Epithelial cell of proximal tubule (primary cell): ENCODE data around the gene LRRC56. TPM values are rescaled to one million over a fixed set of nuclear protein-coding genes. Genes with fewer than 3 reads are reported as not detected.
A peak's percentile ranks its signal among the peaks of the same experiment; 100 is the strongest.
"Not testable (repeated sequence)": the region's sequence is repeated elsewhere in the genome, so short reads cannot be mapped to it uniquely, and the experiment has no call there.

ENCODE experiments used
- DNase-seq: peaks from one replicate; pipeline ENCODE4 v3.0.0-alpha.2; 2011; ENCODE audit warnings: low read depth
- H3K4me3 ChIP-seq: 2 replicates; pipeline ENCODE4 v1.5.1; 2011; ENCODE audit warnings: low read depth, mild to moderate bottlenecking, low read length
- CTCF ChIP-seq: conservative IDR thresholded peaks from 2 replicates; pipeline ENCODE4 v1.5.1; 2012; ENCODE audit warnings: low read depth, mild to moderate bottlenecking, low read length
- total RNA-seq: library from RNA; depleted of rRNA; stranded (reverse); fragments of >200 nt; gene quantifications from 2 replicates; pipeline ENCODE4 v1.2.3, GENCODE V29; 2015

The LRRC56 gene
- total RNA-seq, 1 donor from 2014 or later: 1.6 TPM

DNA sequence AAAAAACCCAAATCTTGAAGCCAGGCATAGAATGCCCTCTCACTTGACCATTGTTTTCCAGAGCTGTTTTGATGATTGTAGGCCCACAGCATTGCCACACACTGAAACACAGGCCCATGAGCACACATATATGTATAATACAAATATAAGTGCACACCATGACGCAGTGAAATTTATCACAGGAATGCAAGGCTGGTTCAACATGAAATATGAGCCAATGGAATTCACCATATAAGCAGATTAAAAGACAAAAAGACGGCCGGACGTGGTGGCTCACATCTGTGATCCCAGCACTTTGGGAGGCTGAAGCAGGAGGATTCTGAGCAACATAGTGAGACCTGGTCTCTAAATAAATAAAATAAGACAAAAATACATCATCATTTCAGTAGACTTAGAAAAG is 20.9 kb upstream of the LRRC56 start:
- H3K4me3 ChIP-seq: no peak overlapping the region
- TF ChIP-seq CTCF: no peak

GRCh38 chr11:516918-517685 is 20.2 kb upstream of the LRRC56 start:
- not testable (repeated sequence) for H3K4me3 ChIP-seq, DNase-seq

More for the DNA sequence above, 20.9 kb upstream of the LRRC56 start:
- DNase-seq: no peak

DNA sequence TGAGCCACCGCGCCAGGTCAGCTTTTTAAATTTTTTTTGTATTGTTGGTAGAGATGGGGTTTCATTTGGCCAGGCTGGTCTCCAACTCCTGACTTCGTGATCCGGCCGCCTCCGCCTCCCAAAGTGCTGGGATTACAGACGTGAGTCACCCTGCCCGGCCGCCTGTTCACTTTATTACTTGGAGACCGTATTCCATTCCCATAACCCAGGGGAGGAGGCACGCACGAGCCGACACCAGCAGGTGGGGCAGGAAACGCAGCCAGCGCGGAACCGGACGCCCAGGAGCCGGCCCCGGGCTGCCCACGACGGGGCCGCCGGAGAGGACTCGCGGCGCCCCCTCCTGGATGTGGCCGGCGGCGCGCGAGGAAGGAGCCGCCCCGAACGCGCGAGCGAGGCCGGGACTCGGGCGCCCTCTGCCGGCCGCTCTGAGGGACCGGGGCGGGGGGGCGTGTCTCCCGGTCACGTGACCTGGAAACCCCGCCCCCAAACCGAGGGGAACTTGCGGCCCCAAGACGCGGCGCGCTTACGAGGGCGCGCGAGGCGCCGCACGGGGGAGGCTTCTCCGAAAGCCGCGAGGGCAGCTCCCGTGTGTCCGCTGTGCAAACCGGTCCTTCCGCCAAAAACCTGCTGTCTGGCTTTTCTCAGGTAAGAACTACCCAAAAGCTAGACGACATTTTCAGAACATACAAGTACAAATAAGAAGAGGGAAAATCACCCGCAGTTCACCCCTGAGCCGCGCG is 18.7 kb upstream of the LRRC56 start:
- TF ChIP-seq CTCF: peak; percentile 77
- DNase-seq: peak; percentile 72
- H3K4me3 ChIP-seq: peak overlapping the region; percentile 36

- TF ChIP-seq CTCF: peak; percentile 5
- no peak overlapping the region for H3K4me3 ChIP-seq
- DNase-seq: no peak
Measured at GRCh38 chr11:520428-521176, 16.7 kb upstream of the LRRC56 start.

DNA sequence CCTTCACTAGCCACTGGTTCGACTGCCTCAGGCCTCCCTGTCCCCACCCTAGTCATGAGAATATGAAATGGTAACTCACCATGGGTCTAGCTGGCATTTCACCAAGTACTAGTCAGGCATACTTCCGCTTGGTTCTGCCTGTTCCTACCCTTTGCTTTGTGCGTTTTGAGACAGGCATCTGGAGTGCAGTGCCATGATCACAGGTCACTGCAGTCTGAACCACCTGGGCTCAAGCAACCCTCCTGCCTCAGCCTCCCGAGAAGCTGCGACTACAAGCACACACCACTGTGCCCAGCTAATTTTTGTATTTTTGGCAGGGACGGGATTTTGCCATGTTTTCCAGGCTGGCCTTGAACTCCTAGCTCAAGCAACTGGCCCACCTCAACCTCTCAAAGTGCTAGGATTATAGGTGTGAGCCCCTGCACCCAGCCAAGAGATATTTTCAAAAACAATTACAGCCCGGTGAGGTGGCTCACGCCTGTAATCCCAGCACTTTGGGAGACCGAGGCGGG is 16.1 kb upstream of the LRRC56 start:
- no peak overlapping the region for H3K4me3 ChIP-seq
- no peak for TF ChIP-seq CTCF
- no peak for DNase-seq

- no peak for DNase-seq
- peak overlapping the region; percentile 35 for H3K4me3 ChIP-seq
- no peak for TF ChIP-seq CTCF
Measured at GRCh38 chr11:526192-526591, 11.1 kb upstream of the LRRC56 start.

GRCh38 chr11:528166-528814 is 9.0 kb upstream of the LRRC56 start:
- DNase-seq: no peak
- no peak for TF ChIP-seq CTCF
- H3K4me3 ChIP-seq: no peak overlapping the region
